Heart left ventricle (tissue), 13 donors: Measurements from ENCODE around the gene CALR.
"Not testable (repeated sequence)": the region's sequence is repeated elsewhere in the genome, so short reads cannot be mapped to it uniquely, and the experiment has no call there.

Source experiments
- POLR2A ChIP-seq, 2 donors: fragments of 450-650 bp; IDR thresholded peaks; one replicate each; pipeline ENCODE4 v1.6.1; 2017; ENCODE audit warnings: antibody characterized with exemption in 2 of 2, mild to moderate bottlenecking in 2 of 2, moderate library complexity in 2 of 2
- TF ChIP-seq, protein P1 (sequence below), 12 donors: fragments of 200-600 bp; sonication (generic) in 4 of 12; IDR thresholded peaks; one replicate each; pipeline versions ENCODE4 v1.5.0 to v1.8.0; 2018 to 2022; ENCODE audit warnings: antibody characterized with exemption in 12 of 12, mild to moderate bottlenecking in 5 of 12
- donor health status: ischemic (EF 13 %, LVEDD 7.1; RV severe dilation, severe dysfunction).
- donor health status: DM: no; HTN: yes; CAD: no.
- donor health status: DM: no; HTN: no; CAD: no.
- donor health status: ischemic (EF 25% LVEDD 6.9; RV normal size, moderate dysfunction).
- donor health status: ischemic (EF 25% LVEDD 5.7; RV mildly dilated, moderate dysfunction).
- donor health status: ischemic (EF 35%, LVEDD 5.7; RV mildly dilated, moderate dysfunction).
- donor health status: nonischemic (EF 11% LVEDD 7.7; RV severe dilation, severe dysfunction).
- donor health status: DM: yes; HTN: yes; CAD: no.
- donor health status: PGD.
- donor health status: ischemic (EF 29% LVEDD 5.4; RV normal size, mild dysfunction).
- donor health status: nonischemic (EF 23%, LVEDD 6.1; RV moderate dilation, normal function).

DNA sequence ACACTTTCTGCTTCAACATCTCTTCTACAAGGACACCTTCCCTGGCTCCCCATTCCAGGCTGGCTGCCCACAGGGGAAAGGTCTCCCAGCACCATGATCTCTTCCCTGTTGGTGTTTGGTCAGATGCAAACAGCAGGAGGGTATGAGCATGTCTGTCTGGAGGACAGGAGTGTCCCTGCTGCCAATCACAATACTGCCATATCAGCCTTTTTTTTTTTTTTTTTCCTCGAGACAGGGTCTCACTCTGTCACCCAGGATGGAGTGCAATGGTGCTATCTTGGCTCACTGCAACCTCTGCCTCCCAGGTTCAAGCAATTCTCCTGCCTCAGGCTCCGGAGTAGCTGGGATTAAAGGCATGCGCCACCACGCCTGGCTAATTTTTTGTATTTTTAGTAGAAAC, 22.5 kb upstream of the CALR start:
- TF ChIP-seq, protein P1, sequence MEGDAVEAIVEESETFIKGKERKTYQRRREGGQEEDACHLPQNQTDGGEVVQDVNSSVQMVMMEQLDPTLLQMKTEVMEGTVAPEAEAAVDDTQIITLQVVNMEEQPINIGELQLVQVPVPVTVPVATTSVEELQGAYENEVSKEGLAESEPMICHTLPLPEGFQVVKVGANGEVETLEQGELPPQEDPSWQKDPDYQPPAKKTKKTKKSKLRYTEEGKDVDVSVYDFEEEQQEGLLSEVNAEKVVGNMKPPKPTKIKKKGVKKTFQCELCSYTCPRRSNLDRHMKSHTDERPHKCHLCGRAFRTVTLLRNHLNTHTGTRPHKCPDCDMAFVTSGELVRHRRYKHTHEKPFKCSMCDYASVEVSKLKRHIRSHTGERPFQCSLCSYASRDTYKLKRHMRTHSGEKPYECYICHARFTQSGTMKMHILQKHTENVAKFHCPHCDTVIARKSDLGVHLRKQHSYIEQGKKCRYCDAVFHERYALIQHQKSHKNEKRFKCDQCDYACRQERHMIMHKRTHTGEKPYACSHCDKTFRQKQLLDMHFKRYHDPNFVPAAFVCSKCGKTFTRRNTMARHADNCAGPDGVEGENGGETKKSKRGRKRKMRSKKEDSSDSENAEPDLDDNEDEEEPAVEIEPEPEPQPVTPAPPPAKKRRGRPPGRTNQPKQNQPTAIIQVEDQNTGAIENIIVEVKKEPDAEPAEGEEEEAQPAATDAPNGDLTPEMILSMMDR (IDR thresholded peaks at IDR 0.05), result not testable (repeated sequence)
- not testable (repeated sequence) for TF ChIP-seq POLR2A (IDR thresholded peaks at IDR 0.05)
